Measurements from ENCODE around the gene CDH2.
A peak's percentile ranks its signal among the peaks of the same experiment; 100 is the strongest.

Gene CDH2

GRCh38 chr18:28044036-28044435, 132.9 kb downstream of the CDH2 start:
- DNase-seq (ENCODE audit: low spot score), result no peak

- DNase-seq (ENCODE audit: low spot score), result no peak
Observed at GRCh38 chr18:28043631-28044030, 133.3 kb downstream of the CDH2 start.

DNA sequence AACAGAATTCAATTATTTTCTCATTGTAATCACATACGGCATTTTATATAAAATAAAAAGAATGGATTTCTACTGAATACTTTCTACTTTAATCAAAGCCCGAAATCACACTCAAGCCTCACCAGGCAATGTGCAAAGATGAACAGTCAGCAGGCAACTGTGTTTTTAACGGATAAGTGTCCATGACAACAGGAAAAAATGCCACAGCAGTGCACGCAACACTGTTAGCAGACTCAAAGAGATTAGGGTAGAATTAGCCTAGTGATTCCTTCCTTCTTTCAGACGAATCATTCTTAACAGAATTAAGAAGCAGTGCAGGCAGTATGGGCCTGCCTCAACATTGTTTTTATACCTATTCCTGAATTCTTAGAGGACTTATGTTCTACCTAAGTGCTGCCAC, 135.6 kb downstream of the CDH2 start:
- peak; percentile 43 for DNase-seq (ENCODE audit: low spot score)

DNA sequence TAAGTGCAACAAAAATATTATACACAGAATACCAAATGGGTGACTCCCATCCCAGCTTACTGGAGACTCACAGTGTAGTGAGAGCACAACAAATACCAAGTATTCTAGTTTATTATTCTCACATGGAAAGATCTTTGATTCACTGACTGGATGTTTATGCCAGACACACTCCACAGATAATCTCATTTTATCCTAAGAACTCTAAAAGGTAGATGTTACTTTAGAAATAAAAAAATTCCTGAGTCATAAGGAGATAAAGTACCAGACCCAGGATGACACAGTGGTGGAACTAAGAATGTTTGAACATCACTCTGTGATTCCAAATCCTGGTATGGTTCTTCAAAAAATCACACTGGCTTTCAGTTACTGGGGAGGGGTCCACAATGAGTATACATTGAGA, 136.2 kb downstream of the CDH2 start:
- no peak for DNase-seq (ENCODE audit: low spot score)

- no peak for DNase-seq (ENCODE audit: low spot score)
Observed at GRCh38 chr18:28040211-28040610, 136.7 kb downstream of the CDH2 start.

GRCh38 chr18:28039691-28040090, 137.2 kb downstream of the CDH2 start:
- DNase-seq (ENCODE audit: low spot score), result no peak

DNA sequence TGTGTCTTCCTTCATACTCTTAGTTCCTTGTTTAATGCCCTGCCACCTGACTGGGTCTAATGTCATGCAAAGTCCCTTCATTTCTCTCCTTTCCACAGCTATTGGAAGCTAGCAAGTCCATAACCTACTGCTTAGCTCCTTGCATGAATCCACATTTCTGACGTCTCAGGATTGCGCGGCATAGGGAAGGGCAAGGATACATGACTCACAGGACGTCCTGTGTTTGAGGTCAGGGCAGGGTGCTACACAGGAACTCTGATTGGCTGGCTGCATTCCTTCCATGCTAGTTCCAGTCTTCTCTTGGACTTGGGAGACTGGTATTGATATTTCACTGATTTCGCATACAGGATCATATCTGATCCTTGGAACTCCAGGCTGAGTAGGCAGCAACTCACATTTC, 137.9 kb downstream of the CDH2 start:
- no peak for DNase-seq (ENCODE audit: low spot score)

DNA sequence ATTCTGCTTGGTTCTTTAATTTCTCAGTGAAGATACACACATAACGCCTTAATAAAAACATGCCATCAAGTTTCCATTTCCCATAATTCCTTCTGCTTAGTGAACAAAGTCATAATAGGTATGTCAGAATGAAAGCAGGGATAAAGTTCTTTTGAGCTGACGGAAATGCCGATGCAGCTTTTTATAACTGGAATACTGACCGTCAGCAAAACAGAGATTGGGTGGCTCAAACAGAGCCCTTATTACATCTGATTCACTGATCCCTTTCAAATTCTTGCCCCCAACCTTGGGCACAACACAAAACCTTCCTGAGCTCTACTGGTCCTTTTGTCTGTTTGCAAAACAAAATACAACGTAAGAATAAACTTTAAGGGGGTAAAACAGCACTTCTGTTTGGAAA, 140.4 kb downstream of the CDH2 start:
- no peak for DNase-seq (ENCODE audit: low spot score)

DNA sequence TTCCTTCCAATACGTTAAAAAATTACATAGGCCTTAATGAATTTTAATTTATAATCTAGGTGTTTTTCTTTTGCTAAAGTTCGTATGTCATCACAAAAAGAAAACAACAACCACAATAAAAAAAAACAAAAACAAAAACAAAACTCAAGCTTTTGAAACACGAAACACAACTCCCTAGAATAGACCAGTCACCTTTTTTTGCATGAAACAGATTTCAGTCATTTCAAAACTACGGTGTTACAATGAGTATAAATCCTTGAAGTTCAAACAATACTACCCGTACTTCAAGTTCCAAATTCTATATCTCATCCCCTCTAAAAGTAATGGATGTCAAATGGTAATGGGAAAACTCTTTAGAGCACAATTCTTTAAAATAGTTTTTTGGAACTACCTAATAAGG, 142.4 kb downstream of the CDH2 start:
- DNase-seq (ENCODE audit: low spot score), result no peak

GRCh38 chr18:28032177-28032576, 144.8 kb downstream of the CDH2 start:
- DNase-seq (ENCODE audit: low spot score), result no peak

- no peak for DNase-seq (ENCODE audit: low spot score)
Observed at GRCh38 chr18:28030458-28030857, 146.5 kb downstream of the CDH2 start.

- no peak for DNase-seq (ENCODE audit: low spot score)
Observed at GRCh38 chr18:28027755-28028154, 149.2 kb downstream of the CDH2 start.

GRCh38 chr18:28019425-28020108, 157.4 kb downstream of the CDH2 start:
- no peak for DNase-seq (ENCODE audit: low spot score)

DNA sequence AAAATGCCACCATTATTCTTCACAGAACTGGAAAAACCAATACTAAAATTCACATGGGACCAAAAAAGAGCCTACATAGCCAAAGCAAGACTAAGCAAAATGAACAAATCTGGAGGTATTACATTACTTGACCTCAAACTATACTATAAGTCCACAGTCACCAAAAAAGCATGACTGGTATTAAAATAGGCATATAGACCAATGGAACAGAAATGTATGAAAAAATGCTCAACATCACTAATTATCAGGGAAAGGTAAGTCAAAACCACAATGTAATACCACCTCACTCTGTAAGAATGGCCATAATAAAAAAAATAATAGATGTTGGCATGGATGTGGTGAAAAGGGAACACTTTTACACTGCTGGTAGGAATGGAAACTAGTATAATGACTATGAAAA, 158.6 kb downstream of the CDH2 start:
- DNase-seq (ENCODE audit: low spot score), result no peak

- no peak for DNase-seq (ENCODE audit: low spot score)
Observed at GRCh38 chr18:28015671-28016070, 161.3 kb downstream of the CDH2 start.

DNA sequence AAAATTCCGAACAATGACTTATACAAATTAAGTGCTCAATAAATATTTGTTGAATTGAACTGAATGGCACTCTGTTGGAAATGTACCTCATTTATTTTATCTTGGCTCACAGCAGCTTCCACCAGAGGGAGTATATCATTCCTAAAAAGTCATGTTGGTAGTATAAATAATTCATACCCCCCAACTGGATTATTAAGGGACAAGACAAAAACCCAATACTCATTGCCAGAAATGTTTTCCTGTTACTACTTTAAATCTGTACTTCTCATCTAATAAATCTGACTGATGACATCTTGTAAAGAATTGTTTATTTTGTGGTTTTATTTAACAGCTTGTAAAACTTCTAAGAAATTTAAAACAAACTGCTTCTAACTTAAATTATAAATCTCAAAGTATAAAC, 163.9 kb downstream of the CDH2 start:
- peak; percentile 14 for DNase-seq (ENCODE audit: low spot score)

GRCh38 chr18:28012336-28012735, 164.6 kb downstream of the CDH2 start:
- DNase-seq (ENCODE audit: low spot score), result no peak

GRCh38 chr18:28009589-28009988, 167.3 kb downstream of the CDH2 start:
- DNase-seq (ENCODE audit: low spot score), result no peak

GRCh38 chr18:28007841-28008240, 169.1 kb downstream of the CDH2 start:
- DNase-seq (ENCODE audit: low spot score), result no peak

GRCh38 chr18:28005164-28005563, 171.8 kb downstream of the CDH2 start:
- DNase-seq (ENCODE audit: low spot score), result no peak

DNA sequence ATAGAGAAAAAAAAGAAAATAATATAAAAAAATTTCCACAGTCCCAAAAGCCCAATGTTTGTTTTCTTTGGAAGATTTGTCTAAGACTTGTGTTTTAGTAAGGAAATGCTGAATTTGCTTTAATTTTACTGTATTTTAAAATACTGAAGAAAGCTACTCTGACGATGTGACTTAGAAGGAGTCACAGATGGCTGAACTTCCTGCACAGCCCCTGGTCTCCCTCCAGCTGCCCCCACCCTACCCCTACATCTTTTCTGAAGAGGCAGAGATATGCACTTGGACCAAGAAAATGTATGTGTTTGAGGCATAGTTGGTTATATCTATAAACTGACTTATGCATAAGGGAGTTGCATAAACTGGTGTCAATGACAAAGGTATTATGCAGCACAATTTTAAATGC, 172.3 kb downstream of the CDH2 start:
- DNase-seq (ENCODE audit: low spot score), result no peak

- DNase-seq (ENCODE audit: low spot score), result peak; percentile 38
Observed at GRCh38 chr18:28003451-28003850, 173.5 kb downstream of the CDH2 start.

DNA sequence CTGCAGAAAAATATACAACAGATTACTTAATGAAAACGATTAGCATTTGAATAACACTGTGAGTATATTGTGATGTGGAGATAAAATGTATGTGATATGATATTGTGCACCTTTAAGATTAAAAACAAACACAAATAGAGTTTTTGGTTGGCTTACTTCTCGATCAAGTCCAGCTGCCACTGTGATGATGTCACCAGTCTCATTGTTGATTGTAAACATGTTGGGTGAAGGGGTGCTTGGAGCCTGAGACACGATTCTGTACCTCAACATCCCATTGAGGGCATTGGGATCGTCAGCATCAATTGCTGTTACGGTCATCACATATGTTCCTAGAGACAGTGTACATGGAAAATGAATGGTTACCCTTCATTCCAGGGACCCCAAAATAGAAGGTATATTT, 174.1 kb downstream of the CDH2 start:
- DNase-seq (ENCODE audit: low spot score), result no peak

- DNase-seq (ENCODE audit: low spot score), result no peak
Observed at GRCh38 chr18:27996801-27997272, 180.1 kb downstream of the CDH2 start.

Data from AG20443 (cell line).